GM19397 (cell line): ENCODE results near the gene PAPLN.

Experiments
- ATAC-seq: cut with Tn5 transposase; IDR thresholded peaks from one replicate; pipeline ENCODE4 v1.9.1; 2021; ENCODE audit warnings: mild to moderate bottlenecking, moderate library complexity; ENCODE audit not compliant: unreplicated experiment

The PAPLN gene

GRCh38 chr14:73260574-73260973 is 23.3 kb downstream of the PAPLN start:
- ATAC-seq: no peak

GRCh38 chr14:73261075-73261474 is 23.8 kb downstream of the PAPLN start:
- ATAC-seq: no peak

- ATAC-seq: no peak
These were observed 24.5 kb downstream of the PAPLN start for GRCh38 chr14:73261520-73262426.

- no peak for ATAC-seq
These were observed 25.3 kb downstream of the PAPLN start for GRCh38 chr14:73262427-73263183.

- ATAC-seq: no peak
These were observed 26.3 kb downstream of the PAPLN start for GRCh38 chr14:73263606-73264005.

- no peak for ATAC-seq
These were observed 27.0 kb downstream of the PAPLN start for GRCh38 chr14:73264080-73264884.

- ATAC-seq: no peak
These were observed 27.8 kb downstream of the PAPLN start for GRCh38 chr14:73264885-73265720.

- ATAC-seq: no peak
These were observed 28.4 kb downstream of the PAPLN start for GRCh38 chr14:73265721-73266046.

- no peak for ATAC-seq
These were observed 29.0 kb downstream of the PAPLN start for GRCh38 chr14:73266317-73266716.

GRCh38 chr14:73267474-73267873 is 30.2 kb downstream of the PAPLN start:
- ATAC-seq: no peak

- peak; percentile 85 for ATAC-seq
These were observed 32.6 kb downstream of the PAPLN start for GRCh38 chr14:73269729-73270531.

GRCh38 chr14:73272393-73272792 is 35.1 kb downstream of the PAPLN start:
- ATAC-seq: no peak

GRCh38 chr14:73273799-73274198 is 36.5 kb downstream of the PAPLN start:
- ATAC-seq: no peak

- no peak for ATAC-seq
These were observed 39.5 kb downstream of the PAPLN start for GRCh38 chr14:73276836-73277235.

GRCh38 chr14:73277376-73277775 is 40.1 kb downstream of the PAPLN start:
- no peak for ATAC-seq

GRCh38 chr14:73280903-73281302 is 43.6 kb downstream of the PAPLN start:
- ATAC-seq: no peak

- ATAC-seq: no peak
These were observed 46.5 kb downstream of the PAPLN start for GRCh38 chr14:73283608-73284379.

- ATAC-seq: no peak
These were observed 48.7 kb downstream of the PAPLN start for GRCh38 chr14:73285979-73286378.

GRCh38 chr14:73286598-73286997 is 49.3 kb downstream of the PAPLN start:
- ATAC-seq: no peak
